Measurements from ENCODE around the gene CALD1.

The CALD1 gene

DNA sequence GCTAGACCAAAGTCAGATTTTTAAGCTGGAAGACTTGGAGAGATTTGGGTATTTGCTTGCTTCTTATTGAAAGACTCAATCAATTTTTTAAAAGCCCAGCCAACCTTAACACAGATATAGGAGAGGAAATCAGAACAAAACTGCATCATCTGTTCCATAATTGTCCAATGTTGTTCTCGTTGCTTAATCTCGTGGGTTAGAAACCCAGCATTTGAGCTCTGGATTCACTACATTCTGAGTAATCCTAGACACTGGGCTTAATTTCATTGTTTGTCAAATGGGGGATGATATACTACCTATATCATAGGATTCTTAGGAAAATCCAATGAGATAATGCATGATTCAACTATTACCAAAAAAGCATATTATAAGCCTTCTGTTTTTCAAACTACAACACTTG lies 48.9 kb downstream of the CALD1 start:
- no peak for DNase-seq (ENCODE audit: low read depth)

DNA sequence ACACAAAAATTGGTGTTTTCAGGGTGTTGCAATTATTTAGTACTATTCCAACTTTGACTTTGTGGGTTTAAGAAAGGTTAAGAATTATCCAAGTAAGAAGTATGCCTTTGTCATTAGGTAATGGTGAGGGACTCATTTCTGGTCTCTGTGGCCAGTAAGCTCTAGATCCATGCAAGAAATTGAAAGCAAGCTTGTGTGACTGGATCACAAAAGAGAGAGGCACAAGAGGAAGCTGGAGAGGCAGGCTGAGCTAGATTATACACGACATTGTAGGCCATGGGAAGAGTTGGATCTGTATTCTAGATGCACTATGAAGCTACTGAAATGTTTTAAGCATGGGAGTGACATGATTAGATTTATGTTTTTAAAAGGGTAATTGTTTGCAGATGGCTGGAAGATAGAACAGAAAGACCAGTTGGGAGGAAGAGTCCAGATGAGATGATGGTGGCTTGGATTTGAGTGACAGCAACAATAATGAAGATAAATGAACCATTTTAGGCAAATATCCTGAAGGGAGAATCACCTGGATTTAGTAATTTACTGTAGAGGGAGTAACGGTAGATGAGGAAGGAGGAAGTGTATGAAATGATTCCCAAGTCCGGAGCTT lies 50.0 kb downstream of the CALD1 start:
- DNase-seq (ENCODE audit: low read depth): no peak

DNA sequence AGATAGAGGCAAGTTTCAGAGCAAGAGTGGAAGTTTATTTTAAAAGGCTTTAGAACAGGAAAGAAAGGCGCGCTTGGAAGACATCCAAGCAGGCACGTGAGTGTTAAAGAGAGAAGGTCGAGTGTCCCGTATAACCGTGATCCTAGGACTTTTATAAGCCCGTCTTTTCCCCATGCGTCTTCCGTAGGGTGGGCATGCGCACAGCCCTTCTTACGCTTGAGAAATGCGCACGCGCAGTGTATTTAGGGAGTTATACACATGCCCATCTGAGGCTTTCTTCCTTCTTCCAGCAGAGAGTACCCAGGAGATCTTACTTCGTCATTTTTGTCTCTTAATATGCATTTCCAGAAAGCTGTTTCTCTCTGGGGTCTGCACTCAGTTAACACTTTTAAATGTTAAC lies 52.4 kb downstream of the CALD1 start:
- DNase-seq (ENCODE audit: low read depth): no peak

GRCh38 chr7:134832367-134832766 lies 52.9 kb downstream of the CALD1 start:
- no peak for DNase-seq (ENCODE audit: low read depth)

- no peak for DNase-seq (ENCODE audit: low read depth)
Observed at GRCh38 chr7:134834689-134835462, 55.4 kb downstream of the CALD1 start.

- no peak for DNase-seq (ENCODE audit: low read depth)
Observed at GRCh38 chr7:134835463-134835823, 56.0 kb downstream of the CALD1 start.

- DNase-seq (ENCODE audit: low read depth): no peak
Observed at GRCh38 chr7:134836447-134836846, 57.0 kb downstream of the CALD1 start.

- no peak for DNase-seq (ENCODE audit: low read depth)
Observed at GRCh38 chr7:134839298-134839697, 59.9 kb downstream of the CALD1 start.

DNA sequence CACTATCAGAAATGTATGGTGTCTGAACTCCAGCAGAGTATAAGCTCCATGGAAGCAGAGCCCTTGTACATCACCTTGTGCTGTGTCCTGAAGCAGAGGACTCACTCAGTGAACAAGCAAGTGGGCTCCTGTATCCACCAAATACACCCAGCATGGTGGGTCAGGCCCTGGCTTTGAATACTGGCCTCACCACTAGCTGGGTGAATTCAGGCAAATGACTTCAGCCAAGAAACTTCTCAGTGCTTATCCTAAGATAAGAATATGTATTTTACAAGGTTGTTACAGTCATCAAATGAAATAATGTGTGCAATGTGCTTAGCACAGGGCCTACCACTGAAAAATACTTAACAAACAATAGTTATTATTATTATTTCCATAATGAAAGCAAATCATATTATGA lies 62.6 kb downstream of the CALD1 start:
- no peak for DNase-seq (ENCODE audit: low read depth)

- no peak for DNase-seq (ENCODE audit: low read depth)
Observed at GRCh38 chr7:134842886-134843430, 63.5 kb downstream of the CALD1 start.

DNA sequence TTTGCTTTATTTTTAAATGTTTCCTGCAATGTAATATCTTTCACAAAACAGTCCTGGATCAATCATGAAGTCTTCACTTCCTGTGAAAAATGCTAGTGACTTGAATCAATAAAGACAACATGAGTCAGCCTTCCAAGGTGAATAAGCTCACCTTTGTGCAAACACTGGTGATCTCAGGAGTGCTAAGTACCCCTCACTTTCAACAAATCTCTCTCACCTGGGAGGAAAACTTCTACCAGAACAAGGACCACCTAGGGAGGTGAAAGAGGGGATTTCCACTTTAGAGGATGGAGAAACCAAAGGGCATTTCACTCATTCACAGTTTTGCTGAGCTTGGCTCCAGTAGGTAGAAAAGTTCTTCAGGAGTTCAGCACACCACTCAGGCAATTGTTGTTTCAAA lies 64.8 kb downstream of the CALD1 start:
- DNase-seq (ENCODE audit: low read depth): no peak

DNA sequence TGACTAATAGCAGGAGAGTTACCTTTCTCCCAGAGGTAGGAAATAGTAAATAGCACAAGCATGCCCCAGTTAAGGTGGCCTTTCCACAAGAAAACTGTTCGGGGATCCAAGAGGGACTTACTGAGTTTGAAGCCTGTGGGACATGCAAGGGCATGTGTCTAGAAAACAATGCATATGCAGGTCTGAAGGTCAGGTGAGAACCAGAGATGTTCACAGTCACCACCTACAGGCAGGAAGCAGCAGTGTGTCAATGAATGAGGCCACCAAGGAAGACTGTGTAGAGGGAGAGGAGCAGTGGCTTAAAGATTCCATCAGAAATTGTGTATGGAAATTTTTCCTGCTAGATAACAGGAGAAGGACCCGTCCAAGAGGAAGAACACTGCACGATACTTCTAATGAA lies 66.0 kb downstream of the CALD1 start:
- no peak for DNase-seq (ENCODE audit: low read depth)

- DNase-seq (ENCODE audit: low read depth): no peak
Observed at GRCh38 chr7:134847851-134848588, 68.6 kb downstream of the CALD1 start.

GRCh38 chr7:134850066-134850465 lies 70.6 kb downstream of the CALD1 start:
- no peak for DNase-seq (ENCODE audit: low read depth)

DNA sequence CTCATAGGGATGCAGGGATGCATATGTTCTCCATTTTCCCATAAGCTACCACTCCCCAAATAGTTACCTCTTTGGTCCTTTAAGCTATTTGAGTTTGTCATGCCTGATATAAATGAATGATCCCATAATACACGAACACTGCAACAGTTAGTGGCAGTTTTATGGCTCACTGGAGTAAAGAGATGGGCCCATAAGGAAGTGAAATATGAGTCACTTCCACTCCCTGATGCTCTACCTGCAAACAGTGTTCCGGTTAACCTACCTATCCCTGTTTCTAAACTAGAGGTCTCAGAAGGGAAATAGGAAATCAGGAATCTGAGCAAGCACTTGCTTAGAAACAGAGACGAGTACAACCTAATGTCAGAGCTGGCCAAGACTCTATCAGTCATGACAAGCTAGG lies 71.7 kb downstream of the CALD1 start:
- no peak for DNase-seq (ENCODE audit: low read depth)

GRCh38 chr7:134852625-134853024 lies 73.2 kb downstream of the CALD1 start:
- DNase-seq (ENCODE audit: low read depth): no peak

DNA sequence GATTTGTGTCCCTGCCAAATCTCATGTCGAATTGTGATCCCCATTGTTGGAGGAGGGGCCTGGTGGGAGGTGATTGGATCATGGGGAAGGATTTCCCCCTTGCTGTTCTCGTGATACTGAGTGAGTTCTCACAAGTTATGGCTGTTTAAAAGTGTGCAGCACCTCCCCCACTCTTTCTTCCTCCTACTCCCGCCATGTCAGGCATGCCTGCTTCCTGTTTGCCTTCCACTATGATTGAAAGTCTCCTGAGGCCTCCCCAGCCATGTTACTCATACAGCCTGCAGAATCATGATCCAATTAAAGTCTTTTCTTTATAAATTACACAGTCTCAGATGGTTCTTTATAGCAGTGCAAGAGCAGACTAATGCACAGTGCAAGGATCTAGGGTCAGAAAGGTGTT lies 75.4 kb downstream of the CALD1 start:
- DNase-seq (ENCODE audit: low read depth): no peak

GRCh38 chr7:134855442-134855841 lies 76.0 kb downstream of the CALD1 start:
- no peak for DNase-seq (ENCODE audit: low read depth)

GRCh38 chr7:134856091-134856490 lies 76.7 kb downstream of the CALD1 start:
- DNase-seq (ENCODE audit: low read depth): no peak

GRCh38 chr7:134856691-134857090 lies 77.3 kb downstream of the CALD1 start:
- DNase-seq (ENCODE audit: low read depth): no peak

- DNase-seq (ENCODE audit: low read depth): no peak
Observed at GRCh38 chr7:134857958-134858357, 78.5 kb downstream of the CALD1 start.

DNA sequence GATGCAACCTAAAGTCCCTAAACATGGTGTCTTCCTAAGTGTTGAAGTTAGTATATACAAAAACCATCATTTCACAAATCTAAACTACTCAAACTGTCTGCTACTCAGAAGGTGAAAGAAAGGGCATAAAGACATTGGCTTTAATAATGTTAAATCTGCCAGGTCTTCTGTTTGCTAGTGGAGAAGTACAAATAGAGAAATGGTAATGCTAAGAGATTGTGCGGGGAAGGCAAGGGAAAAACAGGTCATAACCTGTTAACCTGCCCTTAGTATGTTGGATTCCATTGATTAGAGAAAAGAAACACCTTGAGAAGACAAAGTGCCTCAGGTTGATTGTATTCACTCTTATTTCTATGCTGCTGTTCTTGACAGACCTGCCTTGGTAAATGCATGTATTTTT lies 80.3 kb downstream of the CALD1 start:
- no peak for DNase-seq (ENCODE audit: low read depth)
